ENCODE measurements around the gene ZNF442.
A peak's percentile ranks its signal among the peaks of the same experiment; 100 is the strongest.

The ZNF442 gene

GRCh38 chr19:12346896-12347295 is 18.6 kb downstream of the ZNF442 start:
- peak in 1 of 2 donors; percentile 2 for DNase-seq (ENCODE audit: low read depth in 2 of 2)
- no peak overlapping the region for H3K4me3 ChIP-seq (replicated peaks in 1 of 2; ENCODE audit: low read depth in 2 of 2, low read length in 2 of 2)
- TF ChIP-seq, protein P1, sequence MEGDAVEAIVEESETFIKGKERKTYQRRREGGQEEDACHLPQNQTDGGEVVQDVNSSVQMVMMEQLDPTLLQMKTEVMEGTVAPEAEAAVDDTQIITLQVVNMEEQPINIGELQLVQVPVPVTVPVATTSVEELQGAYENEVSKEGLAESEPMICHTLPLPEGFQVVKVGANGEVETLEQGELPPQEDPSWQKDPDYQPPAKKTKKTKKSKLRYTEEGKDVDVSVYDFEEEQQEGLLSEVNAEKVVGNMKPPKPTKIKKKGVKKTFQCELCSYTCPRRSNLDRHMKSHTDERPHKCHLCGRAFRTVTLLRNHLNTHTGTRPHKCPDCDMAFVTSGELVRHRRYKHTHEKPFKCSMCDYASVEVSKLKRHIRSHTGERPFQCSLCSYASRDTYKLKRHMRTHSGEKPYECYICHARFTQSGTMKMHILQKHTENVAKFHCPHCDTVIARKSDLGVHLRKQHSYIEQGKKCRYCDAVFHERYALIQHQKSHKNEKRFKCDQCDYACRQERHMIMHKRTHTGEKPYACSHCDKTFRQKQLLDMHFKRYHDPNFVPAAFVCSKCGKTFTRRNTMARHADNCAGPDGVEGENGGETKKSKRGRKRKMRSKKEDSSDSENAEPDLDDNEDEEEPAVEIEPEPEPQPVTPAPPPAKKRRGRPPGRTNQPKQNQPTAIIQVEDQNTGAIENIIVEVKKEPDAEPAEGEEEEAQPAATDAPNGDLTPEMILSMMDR (IDR thresholded peaks at IDR 0.05; ENCODE audit: low read depth, low read length), result no peak

GRCh38 chr19:12345197-12345596 is 20.3 kb downstream of the ZNF442 start:
- TF ChIP-seq, protein P1 (IDR thresholded peaks at IDR 0.05; ENCODE audit: low read depth, low read length), result no peak
- no peak for DNase-seq (ENCODE audit: low read depth in 2 of 2)

GRCh38 chr19:12333162-12334159 is 32.0 kb downstream of the ZNF442 start, which contains the start of gene ZNF563:
TSS of gene ZNF563 (minus strand) at chr19:12333633. CDS start at chr19:12333482, 151 bp downstream.
- DNase-seq (ENCODE audit: low read depth in 2 of 2), result peak; percentile 93 to 94
- H3K4me3 ChIP-seq (replicated peaks in 1 of 2; ENCODE audit: low read depth in 2 of 2, low read length in 2 of 2), result peak within 1 kb of the TSS; percentile 89 to 90
- TF ChIP-seq, protein P1 (IDR thresholded peaks at IDR 0.05; ENCODE audit: low read depth, low read length), result no peak

More at GRCh38 chr19:12345197-12345596, 20.3 kb downstream of the ZNF442 start:
- no peak overlapping the region for H3K4me3 ChIP-seq (replicated peaks in 1 of 2; ENCODE audit: low read depth in 2 of 2, low read length in 2 of 2)

- DNase-seq (ENCODE audit: low read depth in 2 of 2), result no peak
- H3K4me3 ChIP-seq (replicated peaks in 1 of 2; ENCODE audit: low read depth in 2 of 2, low read length in 2 of 2), result no peak overlapping the region
- TF ChIP-seq, protein P1 (IDR thresholded peaks at IDR 0.05; ENCODE audit: low read depth, low read length), result no peak
Measured at GRCh38 chr19:12331211-12331941, 34.1 kb downstream of the ZNF442 start.

DNA sequence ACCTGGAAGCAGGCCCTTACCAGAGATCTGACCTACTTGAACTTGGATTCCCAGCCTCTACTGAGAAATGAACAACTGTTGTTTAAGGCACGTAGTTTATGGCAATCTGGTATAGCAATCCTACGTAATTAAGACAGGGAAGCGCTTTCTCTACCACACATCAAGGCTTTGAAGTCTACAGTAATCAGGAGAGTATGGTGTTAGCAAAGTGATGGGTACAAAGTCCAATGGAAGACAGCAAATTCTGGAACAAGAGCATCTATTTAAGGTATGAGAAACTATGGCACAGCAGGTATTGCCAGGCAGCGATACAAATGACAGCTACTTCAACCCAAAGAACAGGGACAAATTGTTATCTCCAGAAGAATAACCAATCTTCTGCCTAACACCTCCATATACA is 35.1 kb downstream of the ZNF442 start:
- no peak overlapping the region for H3K4me3 ChIP-seq (replicated peaks in 1 of 2; ENCODE audit: low read depth in 2 of 2, low read length in 2 of 2)
- TF ChIP-seq, protein P1 (IDR thresholded peaks at IDR 0.05; ENCODE audit: low read depth, low read length), result no peak
- no peak for DNase-seq (ENCODE audit: low read depth in 2 of 2)

- TF ChIP-seq, protein P1 (IDR thresholded peaks at IDR 0.05; ENCODE audit: low read depth, low read length), result no peak
- H3K4me3 ChIP-seq (replicated peaks in 1 of 2; ENCODE audit: low read depth in 2 of 2, low read length in 2 of 2), result no peak overlapping the region
- no peak for DNase-seq (ENCODE audit: low read depth in 2 of 2)
Measured at GRCh38 chr19:12325690-12326089, 39.8 kb downstream of the ZNF442 start.
